Activated T-cell treated with anti-CD3 and anti-CD28 coated beads for 4 hours (primary cell): ENCODE data around the gene HAGHL.
"Not testable (repeated sequence)": the region's sequence is repeated elsewhere in the genome, so short reads cannot be mapped to it uniquely, and the experiment has no call there.

Experiments
- DNase-seq: peaks from one replicate; pipeline ENCODE4 v3.0.0-alpha.2; 2020

Gene HAGHL

DNA sequence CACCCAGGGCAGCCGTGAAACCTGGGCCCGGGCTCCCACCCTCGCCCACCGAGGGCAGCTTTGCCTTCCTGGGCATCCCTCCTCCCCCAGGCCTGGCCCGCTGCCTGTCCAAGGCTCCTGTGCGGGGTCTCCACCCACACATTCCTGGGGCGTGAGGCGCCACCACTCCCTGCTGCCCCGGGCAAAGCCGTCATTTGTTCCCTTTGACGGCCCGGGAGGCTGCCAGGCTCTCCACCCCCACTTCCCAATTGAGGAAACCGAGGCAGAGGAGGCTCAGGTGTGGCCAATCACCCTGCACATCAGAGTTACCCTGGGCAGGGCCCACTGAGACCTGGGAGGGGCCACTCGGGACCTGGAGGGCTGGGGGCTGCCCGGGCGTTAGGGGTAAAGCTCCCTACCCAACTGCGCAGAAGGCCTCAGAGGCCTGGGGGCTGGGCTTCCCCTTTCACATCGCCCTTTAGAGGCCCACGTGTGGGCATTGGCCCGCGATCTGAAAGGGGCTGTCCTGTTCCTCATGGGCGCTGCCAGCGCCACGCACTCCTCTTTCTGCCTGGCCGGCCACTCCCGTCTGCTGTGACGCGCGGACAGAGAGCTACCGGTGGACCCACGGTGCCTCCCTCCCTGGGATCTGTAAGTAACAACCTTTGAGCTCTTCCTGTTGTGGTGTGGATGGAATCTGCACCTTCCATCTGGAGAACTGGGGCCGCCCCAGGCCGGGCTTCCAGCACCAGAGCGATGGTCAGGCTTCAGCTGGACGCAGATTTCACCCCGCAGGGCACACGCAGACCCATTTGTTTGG is 33.8 kb downstream of the HAGHL start, which contains the start of gene MSLN:
TSS of gene MSLN (plus strand) at position 190 of the 799 bp plus-strand sequence. CDS start 1,947 bp downstream, outside the sequence.
- no peak for DNase-seq

DNA sequence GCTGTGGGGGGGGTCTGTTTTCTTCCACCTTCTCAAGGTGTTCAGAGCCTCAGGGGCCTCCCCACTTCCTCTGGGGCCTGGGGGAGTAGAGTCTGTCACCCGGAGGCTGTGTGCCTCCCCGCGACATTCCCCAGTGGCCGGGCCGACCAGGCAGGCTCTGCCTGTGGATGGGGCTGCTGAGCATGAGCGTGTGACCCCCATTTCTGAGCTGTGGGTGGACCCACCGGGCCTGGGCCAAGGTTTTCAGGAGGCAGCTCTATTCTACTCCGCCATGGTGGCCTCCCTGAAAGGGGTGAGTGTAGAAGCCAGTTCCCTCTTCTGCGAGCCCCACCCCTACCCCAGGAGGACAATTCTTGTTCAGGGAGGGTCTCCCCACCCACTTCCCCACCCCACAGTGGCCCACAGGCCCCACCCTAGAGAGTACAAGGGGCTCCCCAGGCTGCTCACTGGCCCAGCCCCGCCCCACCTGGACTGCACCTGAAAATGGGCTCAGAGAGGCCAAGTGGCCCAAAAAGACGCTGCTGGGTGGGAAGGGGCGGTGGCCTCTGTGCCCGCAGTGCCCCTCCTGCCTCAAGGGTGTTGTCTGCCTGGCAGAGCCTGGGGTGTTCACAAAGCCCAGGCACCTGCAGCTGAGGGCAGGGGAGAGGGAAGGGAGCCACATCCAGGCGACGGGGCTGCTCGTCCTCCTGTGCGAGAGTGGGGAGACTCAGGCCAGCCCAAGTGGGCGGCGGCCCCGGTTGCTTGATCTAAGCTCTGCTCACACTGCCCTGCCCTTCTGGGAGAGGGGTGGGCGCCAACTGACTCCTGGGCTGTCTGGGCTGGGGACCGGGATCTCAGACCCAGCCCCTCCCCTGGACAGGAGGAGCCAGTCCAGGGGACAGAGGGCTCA is 35.0 kb downstream of the HAGHL start:
- DNase-seq = no peak

DNA sequence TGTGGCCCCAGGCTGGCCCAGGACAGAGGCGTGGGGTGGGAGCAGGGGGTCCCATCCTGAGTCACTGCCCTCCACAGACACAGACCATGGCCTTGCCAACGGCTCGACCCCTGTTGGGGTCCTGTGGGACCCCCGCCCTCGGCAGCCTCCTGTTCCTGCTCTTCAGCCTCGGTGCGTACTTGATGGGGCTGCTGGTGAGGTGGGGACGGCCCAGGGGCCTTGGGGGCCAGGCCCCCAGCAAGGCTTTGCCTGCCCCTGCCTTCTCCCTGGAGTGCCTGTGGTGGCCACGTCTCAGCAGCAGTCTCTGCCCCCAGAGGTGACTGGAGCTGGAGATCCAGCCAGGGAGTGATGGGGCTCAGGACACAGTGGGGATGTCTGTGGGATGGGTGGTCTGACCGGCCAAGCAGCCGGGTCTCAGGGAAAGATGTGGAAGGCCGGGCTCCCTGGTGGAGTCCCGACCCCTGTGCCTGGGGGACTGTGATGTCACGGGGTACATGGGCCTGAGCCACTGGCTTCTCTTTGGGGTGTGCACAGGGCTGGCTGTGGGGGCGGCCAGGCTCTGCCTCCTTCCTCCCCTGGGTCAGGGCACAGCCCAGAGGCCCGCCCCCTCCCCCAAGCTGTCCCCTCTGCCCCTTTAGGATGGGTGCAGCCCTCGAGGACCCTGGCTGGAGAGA is 35.8 kb downstream of the HAGHL start:
- no peak for DNase-seq

DNA sequence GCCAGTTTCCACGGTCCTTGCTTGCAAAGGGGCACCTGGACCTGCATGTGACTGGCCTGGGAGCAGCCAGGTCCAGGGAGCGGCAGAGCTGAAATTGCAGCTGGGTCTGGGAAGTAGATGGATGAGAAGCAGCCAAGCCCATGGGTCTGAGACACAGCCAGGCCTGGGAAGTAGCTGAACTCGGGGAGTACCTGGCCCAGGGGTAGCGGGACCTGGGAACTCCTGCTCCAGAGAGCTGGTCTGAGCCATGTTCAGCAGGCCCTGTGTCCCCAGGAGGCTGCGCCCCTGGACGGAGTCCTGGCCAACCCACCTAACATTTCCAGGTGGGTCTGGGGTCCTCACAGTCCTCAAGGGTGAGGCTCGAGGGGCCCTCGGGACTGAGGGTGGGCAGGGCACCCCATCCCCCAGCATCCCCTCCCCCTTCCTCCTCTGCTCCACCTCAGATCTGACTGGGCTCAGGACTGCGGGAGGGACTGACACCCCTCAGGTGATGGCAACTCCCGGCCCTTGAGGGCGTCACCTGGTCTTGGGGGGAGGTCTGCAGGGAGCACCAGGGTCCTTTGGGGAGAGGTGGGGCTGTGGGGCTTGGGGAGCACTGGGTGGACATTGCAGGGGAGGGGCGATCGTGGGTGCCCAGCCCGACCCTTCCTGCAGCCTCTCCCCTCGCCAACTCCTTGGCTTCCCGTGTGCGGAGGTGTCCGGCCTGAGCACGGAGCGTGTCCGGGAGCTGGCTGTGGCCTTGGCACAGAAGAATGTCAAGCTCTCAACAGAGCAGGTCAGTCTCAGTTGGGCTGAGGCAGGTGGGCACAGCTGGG is 36.7 kb downstream of the HAGHL start:
- DNase-seq = no peak

DNA sequence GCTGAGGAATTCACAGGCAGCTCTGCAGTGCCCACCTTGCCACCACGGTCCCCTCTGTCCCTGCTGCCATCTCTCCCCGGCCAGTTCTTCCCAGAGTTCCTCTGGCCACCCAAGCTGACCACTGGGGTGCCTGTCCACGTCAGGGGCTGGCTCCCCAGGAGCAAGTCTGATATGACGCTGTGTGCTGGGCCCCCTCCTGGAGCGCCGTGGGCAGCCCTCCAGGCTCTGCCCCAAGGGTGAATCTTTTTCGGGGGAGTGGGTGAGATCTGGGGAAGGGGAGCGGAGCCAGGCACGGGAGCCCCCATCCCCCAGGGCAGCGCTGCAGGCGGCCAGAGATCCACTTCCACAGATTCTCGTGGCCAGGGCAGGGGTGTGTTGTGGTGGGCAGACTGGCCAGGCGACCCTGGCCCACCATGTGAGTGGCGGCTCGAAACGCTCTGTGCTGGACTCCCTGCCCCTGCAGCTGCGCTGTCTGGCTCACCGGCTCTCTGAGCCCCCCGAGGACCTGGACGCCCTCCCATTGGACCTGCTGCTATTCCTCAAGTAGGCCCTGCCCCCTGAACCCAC is 37.4 kb downstream of the HAGHL start:
- DNase-seq = no peak

GRCh38 chr16:764848-765487 is 38.1 kb downstream of the HAGHL start:
- no peak for DNase-seq

DNA sequence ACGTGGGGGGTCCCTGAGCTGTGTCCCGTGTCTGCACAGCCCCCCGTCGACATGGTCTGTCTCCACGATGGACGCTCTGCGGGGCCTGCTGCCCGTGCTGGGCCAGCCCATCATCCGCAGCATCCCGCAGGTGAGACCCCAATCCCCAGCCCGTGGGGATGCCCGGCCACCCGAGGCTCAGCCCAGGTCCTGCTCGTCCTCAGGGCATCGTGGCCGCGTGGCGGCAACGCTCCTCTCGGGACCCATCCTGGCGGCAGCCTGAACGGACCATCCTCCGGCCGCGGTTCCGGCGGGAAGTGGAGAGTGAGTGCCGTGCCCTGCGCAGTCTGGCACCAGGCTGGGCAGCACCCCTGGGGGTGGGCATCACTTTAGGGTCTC is 38.6 kb downstream of the HAGHL start:
- DNase-seq = no peak

- no peak for DNase-seq
These were observed 39.3 kb downstream of the HAGHL start for GRCh38 chr16:766008-766819.

DNA sequence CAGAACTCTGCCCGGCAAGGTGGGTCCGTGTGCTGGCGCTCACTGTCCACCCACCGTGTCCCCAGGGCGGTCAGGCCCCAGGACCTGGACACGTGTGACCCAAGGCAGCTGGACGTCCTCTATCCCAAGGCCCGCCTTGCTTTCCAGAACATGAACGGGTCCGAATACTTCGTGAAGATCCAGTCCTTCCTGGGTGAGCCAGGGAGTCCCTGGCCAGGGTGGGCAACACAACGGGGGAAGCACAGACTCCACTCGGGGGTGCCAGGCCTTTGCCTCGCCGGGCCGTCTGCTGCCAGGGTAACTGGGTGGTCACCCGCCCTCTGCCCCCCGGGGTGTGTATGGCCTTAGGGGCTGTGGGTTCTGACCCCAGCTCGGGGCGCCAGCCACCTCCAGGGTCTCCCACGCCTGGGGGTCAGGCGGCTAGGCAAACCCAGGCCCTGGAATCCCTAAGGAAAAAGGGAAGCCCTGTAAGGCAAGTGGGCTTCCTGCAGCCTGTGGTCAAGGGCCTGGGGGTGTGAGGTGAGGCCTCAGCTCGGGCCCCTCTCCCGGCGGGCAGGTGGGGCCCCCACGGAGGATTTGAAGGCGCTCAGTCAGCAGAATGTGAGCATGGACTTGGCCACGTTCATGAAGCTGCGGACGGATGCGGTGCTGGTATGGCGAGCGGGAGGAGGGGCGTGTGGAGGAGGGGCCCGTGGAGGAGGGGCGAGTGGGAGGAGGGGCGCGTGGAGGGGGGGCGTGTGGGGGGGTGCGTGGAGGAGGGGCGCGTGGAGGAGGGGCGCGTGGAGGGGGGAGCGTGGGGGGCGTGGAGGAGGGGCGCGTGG is 40.1 kb downstream of the HAGHL start:
- DNase-seq = no peak

- DNase-seq = no peak
These were observed 40.9 kb downstream of the HAGHL start for GRCh38 chr16:767743-768235.

DNA sequence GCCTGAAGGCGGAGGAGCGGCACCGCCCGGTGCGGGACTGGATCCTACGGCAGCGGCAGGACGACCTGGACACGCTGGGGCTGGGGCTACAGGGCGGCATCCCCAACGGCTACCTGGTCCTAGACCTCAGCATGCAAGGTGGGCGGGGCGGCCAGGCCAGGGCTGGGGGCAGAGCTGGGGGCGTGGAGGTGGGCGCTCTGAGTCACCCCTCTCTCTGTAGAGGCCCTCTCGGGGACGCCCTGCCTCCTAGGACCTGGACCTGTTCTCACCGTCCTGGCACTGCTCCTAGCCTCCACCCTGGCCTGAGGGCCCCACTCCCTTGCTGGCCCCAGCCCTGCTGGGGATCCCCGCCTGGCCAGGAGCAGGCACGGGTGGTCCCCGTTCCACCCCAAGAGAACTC is 41.5 kb downstream of the HAGHL start:
- no peak for DNase-seq

DNA sequence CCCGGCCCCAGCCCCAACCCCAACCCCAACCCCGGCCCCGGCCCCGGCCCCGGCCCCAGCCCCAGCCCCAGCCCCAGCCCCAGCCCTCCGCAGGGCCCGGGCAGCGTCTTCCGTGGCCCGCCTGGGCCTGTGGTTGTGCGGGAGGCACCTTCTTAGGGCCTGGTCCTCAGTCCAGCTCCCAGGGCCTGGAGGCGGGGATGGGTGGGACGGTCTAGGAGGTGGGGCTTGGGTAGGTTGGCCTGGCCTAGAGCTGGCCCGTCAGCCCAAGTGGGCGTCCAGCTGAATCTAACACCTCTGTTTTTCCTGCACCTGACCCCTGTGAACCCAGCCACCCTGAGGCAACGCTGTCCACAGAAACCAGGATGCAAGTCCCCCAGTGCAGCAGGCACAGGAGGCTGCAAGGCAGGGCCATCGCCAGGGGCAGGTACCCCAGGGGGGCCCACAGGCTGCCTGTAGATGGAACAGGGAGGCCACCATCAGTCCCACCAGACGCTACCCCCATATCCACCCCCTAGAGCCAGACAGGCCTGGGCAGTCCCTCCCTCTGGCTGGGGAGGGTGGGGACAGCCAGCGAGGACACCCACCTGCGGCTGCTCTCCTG is 42.4 kb downstream of the HAGHL start:
- no peak for DNase-seq

DNA sequence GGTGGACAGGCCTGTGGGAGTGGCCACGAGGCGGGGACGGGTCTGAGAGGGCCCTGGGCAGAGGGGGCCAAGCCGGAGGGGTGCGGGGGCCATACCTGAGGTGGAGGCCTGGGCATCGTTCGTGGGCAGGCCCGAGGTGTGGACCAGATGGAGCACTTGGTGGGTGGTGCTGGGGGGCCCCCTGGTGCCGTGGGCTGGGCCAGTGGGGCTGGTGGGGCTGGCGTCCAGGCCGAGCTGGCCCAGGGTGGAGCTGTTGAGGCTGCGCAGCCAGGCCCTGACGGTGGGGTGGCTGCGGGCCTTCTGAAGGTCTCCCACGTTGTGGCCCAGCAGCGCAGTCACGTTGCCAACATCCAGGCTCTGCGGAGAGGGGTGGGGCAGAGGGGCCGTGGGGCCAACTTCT is 43.0 kb downstream of the HAGHL start:
- DNase-seq = no peak

DNA sequence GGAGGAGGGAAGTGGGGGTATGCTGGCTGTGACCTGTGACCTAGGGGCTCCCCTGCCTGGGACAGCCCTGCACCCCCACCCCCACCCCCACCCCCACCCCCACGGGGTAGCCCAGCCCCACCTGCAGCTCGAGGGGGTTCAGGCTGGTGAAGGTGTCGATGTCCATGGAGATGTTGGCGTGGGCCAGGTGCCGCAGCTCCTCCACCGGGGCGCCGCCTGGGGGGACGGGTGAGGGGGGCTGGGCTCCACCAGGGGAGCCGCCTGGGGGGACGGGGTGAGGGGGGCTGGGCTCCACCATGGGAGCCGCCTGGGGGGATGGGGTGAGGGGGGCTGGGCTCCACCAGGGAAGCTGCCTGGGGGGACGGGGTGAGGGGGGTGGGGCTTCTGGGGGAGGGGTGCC is 43.5 kb downstream of the HAGHL start:
- DNase-seq = no peak

DNA sequence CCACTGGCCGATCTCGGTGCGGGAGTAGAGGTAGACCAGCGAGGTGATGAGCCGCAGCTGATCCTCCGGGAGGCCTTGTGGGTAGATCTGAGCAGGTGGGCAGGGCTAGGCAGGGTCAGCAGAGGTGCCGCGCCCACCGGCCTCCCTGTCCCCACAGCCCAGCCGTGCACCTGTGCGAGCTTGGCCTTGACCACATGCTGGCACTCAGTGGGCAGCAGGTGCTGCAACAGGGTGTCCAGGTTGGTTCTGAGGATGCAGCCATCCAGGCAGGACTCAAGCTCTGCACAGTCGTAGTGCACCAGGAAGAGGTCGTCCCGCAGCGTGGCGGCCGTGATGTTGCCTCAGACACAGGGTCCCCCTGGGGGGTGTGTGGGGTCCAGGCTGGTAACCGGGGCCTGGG is 46.1 kb downstream of the HAGHL start:
- DNase-seq = no peak

DNA sequence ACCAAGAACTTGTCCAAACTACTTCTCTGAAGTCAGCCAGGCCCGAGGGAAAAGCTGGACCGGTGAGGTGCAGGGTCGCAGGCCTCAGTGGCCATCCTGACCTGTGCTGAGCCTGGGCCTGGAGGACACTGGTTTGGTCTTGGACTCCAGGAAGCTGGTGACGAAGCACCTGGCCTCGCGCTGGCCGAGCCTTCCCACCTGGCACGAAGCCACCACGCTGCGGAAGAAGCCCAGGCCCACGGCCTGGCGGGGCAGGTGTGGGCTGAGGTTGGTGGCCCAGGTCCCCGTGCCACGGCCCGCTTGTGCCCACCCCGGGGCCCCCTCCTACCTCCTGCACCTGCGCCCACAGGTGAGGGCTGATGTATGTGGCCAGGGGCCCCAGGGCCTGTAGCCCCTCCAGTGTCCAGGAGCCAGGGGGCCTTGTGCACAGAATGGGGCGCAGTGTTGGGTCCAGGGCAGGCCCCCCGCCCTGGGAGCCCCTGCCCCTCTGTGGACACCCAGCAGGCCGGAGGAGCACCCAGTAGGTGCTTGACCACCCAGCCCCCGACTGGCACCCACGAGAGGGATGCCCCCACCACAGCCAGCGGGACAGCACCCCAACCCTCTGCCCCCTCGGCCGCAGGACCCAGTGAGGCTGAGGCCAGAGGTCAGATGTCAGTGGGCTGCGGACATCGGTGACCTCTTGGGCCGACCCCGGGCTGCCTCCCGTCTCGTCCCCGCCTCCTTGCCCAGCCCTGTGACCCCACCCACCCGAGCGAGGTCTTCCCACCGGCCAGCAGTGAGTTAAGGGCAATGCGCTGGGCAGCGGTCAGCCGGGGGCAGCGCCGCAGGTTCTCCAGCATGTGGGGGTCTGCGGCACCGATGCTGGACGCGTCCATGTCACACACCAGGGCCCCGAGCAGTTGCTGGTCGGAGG is 47.4 kb downstream of the HAGHL start:
- DNase-seq = no peak

GRCh38 chr16:775236-775796 is 48.4 kb downstream of the HAGHL start:
- no peak for DNase-seq

- DNase-seq = not testable (repeated sequence)
These were observed 49.4 kb downstream of the HAGHL start for GRCh38 chr16:776298-776697.
